IPS-18c (cell line): ENCODE measurements around the gene TAS1R3.

Source experiments
- H3K4me3 ChIP-seq: 2 replicates; pipeline ENCODE4 v1.7.0; 2013; ENCODE audit warnings: low read depth, mild to moderate bottlenecking, low read length, moderate library complexity; ENCODE audit not compliant: insufficient read depth
- H3K9me3 ChIP-seq: one replicate; pipeline ENCODE4 v1.6.1; 2013; ENCODE audit warnings: mild to moderate bottlenecking, low read length, moderate library complexity; ENCODE audit not compliant: control insufficient read depth, insufficient read depth

The TAS1R3 gene

GRCh38 chr1:1353389-1354151 lies 22.5 kb downstream of the TAS1R3 start:
- peaks cover 3% of the 10 kb centered on the region for H3K9me3 ChIP-seq
- peak overlapping the region; percentile 40; the same call in 1 of the 2 replicates for H3K4me3 ChIP-seq

- H3K4me3 ChIP-seq = peak overlapping the region; percentile 40
- peaks cover 2% of the 10 kb centered on the region for H3K9me3 ChIP-seq
Measured at GRCh38 chr1:1354271-1355247, 23.5 kb downstream of the TAS1R3 start.

- no peak overlapping the region for H3K4me3 ChIP-seq
- H3K9me3 ChIP-seq = no peaks in the 10 kb centered on the region
Measured at GRCh38 chr1:1355416-1355815, 24.3 kb downstream of the TAS1R3 start.

GRCh38 chr1:1356166-1356795 lies 25.2 kb downstream of the TAS1R3 start:
- no peak overlapping the region for H3K4me3 ChIP-seq
- H3K9me3 ChIP-seq = no peaks in the 10 kb centered on the region

GRCh38 chr1:1356796-1357401 lies 25.8 kb downstream of the TAS1R3 start:
- no peaks in the 10 kb centered on the region for H3K9me3 ChIP-seq
- H3K4me3 ChIP-seq = no peak overlapping the region

- H3K4me3 ChIP-seq = peak overlapping the region; percentile 36
Measured at GRCh38 chr1:1357871-1358432, 26.9 kb downstream of the TAS1R3 start.

GRCh38 chr1:1358433-1359271 lies 27.6 kb downstream of the TAS1R3 start, which contains the start of gene MXRA8:
Gene MXRA8 (minus strand): TSS chr1:1358555. CDS start chr1:1358504, 51 bp downstream.
- H3K9me3 ChIP-seq = no peaks in the 10 kb centered on the region
- H3K4me3 ChIP-seq = peak within 1 kb of the TSS; percentile 36

More at GRCh38 chr1:1357871-1358432, 26.9 kb downstream of the TAS1R3 start:
- no peaks in the 10 kb centered on the region for H3K9me3 ChIP-seq

- no peak overlapping the region for H3K4me3 ChIP-seq
Measured at GRCh38 chr1:1359308-1359663, 28.2 kb downstream of the TAS1R3 start.

GRCh38 chr1:1359664-1360468 lies 28.8 kb downstream of the TAS1R3 start:
- H3K9me3 ChIP-seq = no peaks in the 10 kb centered on the region
- H3K4me3 ChIP-seq = no peak overlapping the region

More at GRCh38 chr1:1359308-1359663, 28.2 kb downstream of the TAS1R3 start:
- no peaks in the 10 kb centered on the region for H3K9me3 ChIP-seq

GRCh38 chr1:1360506-1361169 lies 29.6 kb downstream of the TAS1R3 start:
- Histone ChIP-seq H3K4me3 (no peak overlapping the region), H3K9me3 (no peaks in the 10 kb centered on the region)

GRCh38 chr1:1361233-1361981 lies 30.3 kb downstream of the TAS1R3 start:
- H3K9me3 ChIP-seq = no peaks in the 10 kb centered on the region
- H3K4me3 ChIP-seq = no peak overlapping the region

GRCh38 chr1:1361982-1362423 lies 30.9 kb downstream of the TAS1R3 start:
- H3K4me3 ChIP-seq = no peak overlapping the region
- no peaks in the 10 kb centered on the region for H3K9me3 ChIP-seq

- Histone ChIP-seq H3K4me3 (no peak overlapping the region), H3K9me3 (no peaks in the 10 kb centered on the region)
Measured at GRCh38 chr1:1364266-1364665, 33.2 kb downstream of the TAS1R3 start.
